GM23338 (cell line): Measurements from ENCODE around the gene CDC25C. TPM values are rescaled to one million over a fixed set of nuclear protein-coding genes. Genes with fewer than 3 reads are reported as not detected.

Experiments used
- ATAC-seq: fragments of 200-7000 bp; cut with Tn5 transposase; 3 replicates; pipeline ENCODE4 v1.9.1; 2020
- DNase-seq: peaks from one replicate; pipeline ENCODE4 v3.0.0-alpha.2; 2015; ENCODE audit warnings: low spot score
- H2AFZ ChIP-seq: fragments of 200-600 bp; sonication (generic); 2 replicates; pipeline ENCODE4 v1.8.0; 2016; ENCODE audit warnings: antibody characterized with exemption, mild to moderate bottlenecking, moderate library complexity
- H3F3A ChIP-seq: fragments of 200-600 bp; sonication (generic); replicated peaks from 2 replicates; pipeline ENCODE4 v1.8.0; 2017; ENCODE audit warnings: antibody characterized with exemption, mixed run types, low read depth
- H3K27ac ChIP-seq: fragments of 200-600 bp; sonication (generic); 2 replicates; pipeline ENCODE4 v1.6.1; 2016; ENCODE audit warnings: low read depth
- H3K27me3 ChIP-seq: fragments of 200-600 bp; sonication (generic); 2 replicates; pipeline ENCODE4 v1.8.0; 2016; ENCODE audit warnings: mild to moderate bottlenecking, mixed run types, moderate library complexity; ENCODE audit not compliant: insufficient read depth
- H3K36me3 ChIP-seq: fragments of 200-600 bp; sonication (generic); 2 replicates; pipeline ENCODE4 v1.8.0; 2016; ENCODE audit warnings: mild to moderate bottlenecking; ENCODE audit not compliant: insufficient read depth
- H3K4me1 ChIP-seq: fragments of 200-600 bp; sonication (generic); 2 replicates; pipeline ENCODE4 v1.8.0; 2016; ENCODE audit warnings: mild to moderate bottlenecking, moderate library complexity; ENCODE audit not compliant: insufficient read depth
- H3K4me2 ChIP-seq: fragments of 200-600 bp; sonication (generic); 2 replicates; pipeline ENCODE4 v1.7.1; 2017; ENCODE audit warnings: mixed run types
- H3K4me3 ChIP-seq: fragments of 200-600 bp; sonication (generic); 2 replicates; pipeline ENCODE4 v1.6.1; 2016; ENCODE audit warnings: mixed run types
- H3K79me2 ChIP-seq: fragments of 200-600 bp; sonication (generic); replicated peaks from 2 replicates; pipeline ENCODE4 v1.8.0; 2017; ENCODE audit warnings: mild to moderate bottlenecking; ENCODE audit not compliant: insufficient read depth
- H3K9me2 ChIP-seq: fragments of 200-600 bp; sonication (generic); 2 replicates; pipeline ENCODE4 v1.8.0; 2017; ENCODE audit not compliant: insufficient read depth
- H4K20me1 ChIP-seq: fragments of 200-600 bp; sonication (generic); replicated peaks from 2 replicates; pipeline ENCODE4 v1.8.0; 2017; ENCODE audit warnings: mild to moderate bottlenecking; ENCODE audit not compliant: insufficient read depth
- H3K27ac Mint-ChIP-seq: 2 replicates; pipeline ENCODE4 v1.8.0; 2020; ENCODE audit warnings: inconsistent platforms, mild to moderate bottlenecking, moderate library complexity, mixed read lengths
- H3K27me3 Mint-ChIP-seq: 3 replicates; pipeline ENCODE4 v1.8.0; 2022; ENCODE audit warnings: low read depth, mild to moderate bottlenecking, moderate library complexity, mixed read lengths, inconsistent platforms; ENCODE audit not compliant: insufficient read depth, poor library complexity
- H3K36me3 Mint-ChIP-seq: 3 replicates; pipeline ENCODE4 v1.8.0; 2021; ENCODE audit warnings: low read depth, mild to moderate bottlenecking, inconsistent platforms, moderate library complexity, mixed read lengths
- H3K4me1 Mint-ChIP-seq: 3 replicates; pipeline ENCODE4 v1.8.0; 2020; ENCODE audit warnings: mild to moderate bottlenecking, inconsistent platforms, mixed read lengths
- H3K4me3 Mint-ChIP-seq: 3 replicates; pipeline ENCODE4 v1.8.0; 2021; ENCODE audit warnings: moderate library complexity, mild to moderate bottlenecking, inconsistent platforms, mixed read lengths
- H3K9me3 Mint-ChIP-seq: 3 replicates; pipeline ENCODE4 v1.8.0; 2020; ENCODE audit warnings: moderate library complexity, mild to moderate bottlenecking, inconsistent platforms, mixed read lengths
- NANOG ChIP-seq: IDR thresholded peaks from 2 replicates; pipeline ENCODE4 v1.6.1; 2016; ENCODE audit warnings: antibody characterized with exemption, borderline replicate concordance
- STAT1 ChIP-seq: IDR thresholded peaks from one replicate; pipeline ENCODE4 v1.6.1; 2016; ENCODE audit warnings: antibody characterized with exemption; ENCODE audit not compliant: unreplicated experiment
- ZNF114 ChIP-seq: fragments of 250-450 bp; sonication (Bioruptor Pico); IDR thresholded peaks from 2 replicates; pipeline ENCODE4 v1.5.0; 2020; ENCODE audit warnings: mild to moderate bottlenecking, moderate library complexity
- ZNF331 ChIP-seq: fragments of 250-450 bp; sonication (Bioruptor Pico); IDR thresholded peaks from 2 replicates; pipeline ENCODE4 v1.5.0; 2020; ENCODE audit warnings: low read depth, mild to moderate bottlenecking, moderate library complexity
- polyA plus RNA-seq: library from polyadenylated mRNA; unstranded; fragments of >200 nt; fragmentation: Nextera tagmentation; extraction: Ambion mirVana; gene quantifications from 2 replicates; pipeline ENCODE4 v1.2.1, GENCODE V29; 2016
- total RNA-seq: library from RNA; depleted of rRNA; stranded (reverse); fragments of >200 nt; shearing (Covaris generic); gene quantifications from 2 replicates; pipeline ENCODE4 v1.2.3, GENCODE V29; 2014
- TF ChIP-seq, protein P1 (sequence below), 2 experiments: fragments of 200-600 bp in 1 of 2; sonication (generic) in 1 of 2; conservative IDR thresholded peaks; 2 replicates each; pipeline versions ENCODE4 v1.5.1 to v1.6.1; 2016 to 2017; ENCODE audit warnings: antibody characterized with exemption in 2 of 2, low read depth in 2 of 2, mild to moderate bottlenecking in 2 of 2, moderate library complexity in 1 of 2
- TF ChIP-seq, protein P2 (sequence below): IDR thresholded peaks from 2 replicates; pipeline ENCODE4 v1.6.1; 2016; ENCODE audit warnings: antibody characterized with exemption
- TF ChIP-seq, protein P3 (sequence below): fragments of 250-450 bp; sonication (Bioruptor Pico); IDR thresholded peaks from 2 replicates; pipeline ENCODE4 v1.5.0; 2020; ENCODE audit warnings: mild to moderate bottlenecking, moderate library complexity

Gene CDC25C
- total and polyA plus RNA-seq, 2 experiments from 2014 or later = 20.9 to 25.6 TPM

DNA sequence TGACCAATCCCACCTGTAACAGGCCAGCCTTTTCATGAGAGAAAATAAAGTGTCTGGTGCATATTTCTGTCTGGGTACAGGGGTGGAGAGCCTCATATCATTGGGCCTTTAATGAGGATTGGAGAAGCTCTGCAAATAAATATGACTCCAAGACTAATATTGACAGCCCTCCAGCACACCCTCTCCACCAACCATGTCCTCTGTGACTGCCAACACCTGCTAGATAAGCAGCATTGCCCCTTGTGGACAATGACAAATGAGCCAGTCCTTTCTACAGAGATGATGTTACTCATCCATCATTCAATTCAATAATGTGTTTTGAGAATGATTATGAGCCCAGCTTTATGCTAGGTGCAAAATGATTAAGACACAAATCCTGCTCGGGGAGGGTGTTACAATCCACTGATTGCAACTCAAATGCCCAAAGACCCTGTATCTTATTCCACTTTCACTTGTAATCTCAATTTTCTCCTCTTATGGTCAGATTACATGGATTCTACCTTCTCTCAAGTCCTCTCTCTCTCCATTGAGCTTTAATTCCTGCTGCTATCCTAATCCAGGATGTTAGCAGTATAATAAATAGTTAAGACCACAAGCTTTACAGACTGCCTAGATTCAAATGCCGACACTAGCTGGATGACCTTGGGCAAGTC is 55.1 kb downstream of the CDC25C start:
- Mint-ChIP-seq H3K36me3 (no peaks in the 10 kb centered on the region), H3K4me1 (peaks cover 19% of the 10 kb centered on the region), H3K27me3 (peaks cover 26% of the 10 kb centered on the region), H3K27ac (no peak overlapping the region), H3K9me3 (no peaks in the 10 kb centered on the region), H3K4me3 (no peak overlapping the region)
- H3K36me3 ChIP-seq = no peaks in the 10 kb centered on the region
- DNase-seq = peak; percentile 20
- no peaks in the 10 kb centered on the region for H4K20me1 ChIP-seq
- H3K4me2 ChIP-seq = no peak overlapping the region
- TF ChIP-seq, protein P1, sequence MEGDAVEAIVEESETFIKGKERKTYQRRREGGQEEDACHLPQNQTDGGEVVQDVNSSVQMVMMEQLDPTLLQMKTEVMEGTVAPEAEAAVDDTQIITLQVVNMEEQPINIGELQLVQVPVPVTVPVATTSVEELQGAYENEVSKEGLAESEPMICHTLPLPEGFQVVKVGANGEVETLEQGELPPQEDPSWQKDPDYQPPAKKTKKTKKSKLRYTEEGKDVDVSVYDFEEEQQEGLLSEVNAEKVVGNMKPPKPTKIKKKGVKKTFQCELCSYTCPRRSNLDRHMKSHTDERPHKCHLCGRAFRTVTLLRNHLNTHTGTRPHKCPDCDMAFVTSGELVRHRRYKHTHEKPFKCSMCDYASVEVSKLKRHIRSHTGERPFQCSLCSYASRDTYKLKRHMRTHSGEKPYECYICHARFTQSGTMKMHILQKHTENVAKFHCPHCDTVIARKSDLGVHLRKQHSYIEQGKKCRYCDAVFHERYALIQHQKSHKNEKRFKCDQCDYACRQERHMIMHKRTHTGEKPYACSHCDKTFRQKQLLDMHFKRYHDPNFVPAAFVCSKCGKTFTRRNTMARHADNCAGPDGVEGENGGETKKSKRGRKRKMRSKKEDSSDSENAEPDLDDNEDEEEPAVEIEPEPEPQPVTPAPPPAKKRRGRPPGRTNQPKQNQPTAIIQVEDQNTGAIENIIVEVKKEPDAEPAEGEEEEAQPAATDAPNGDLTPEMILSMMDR (conservative IDR thresholded peaks at IDR 0.05; ENCODE audit: low read depth in 2 of 2) = peak in 1 of 2 experiments; percentile 19; a peak in 2 of 4 replicates
- TF ChIP-seq, protein P2, sequence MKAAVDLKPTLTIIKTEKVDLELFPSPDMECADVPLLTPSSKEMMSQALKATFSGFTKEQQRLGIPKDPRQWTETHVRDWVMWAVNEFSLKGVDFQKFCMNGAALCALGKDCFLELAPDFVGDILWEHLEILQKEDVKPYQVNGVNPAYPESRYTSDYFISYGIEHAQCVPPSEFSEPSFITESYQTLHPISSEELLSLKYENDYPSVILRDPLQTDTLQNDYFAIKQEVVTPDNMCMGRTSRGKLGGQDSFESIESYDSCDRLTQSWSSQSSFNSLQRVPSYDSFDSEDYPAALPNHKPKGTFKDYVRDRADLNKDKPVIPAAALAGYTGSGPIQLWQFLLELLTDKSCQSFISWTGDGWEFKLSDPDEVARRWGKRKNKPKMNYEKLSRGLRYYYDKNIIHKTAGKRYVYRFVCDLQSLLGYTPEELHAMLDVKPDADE = no peak
- ATAC-seq = no peak
- no peaks in the 10 kb centered on the region for H3F3A ChIP-seq
- no peak overlapping the region for H3K27ac ChIP-seq
- peaks cover 13% of the 10 kb centered on the region; the same call in 1 of the 2 replicates for H3K4me1 ChIP-seq
- no peak overlapping the region for H2AFZ ChIP-seq
- no peaks in the 10 kb centered on the region for H3K79me2 ChIP-seq
- H3K9me2 ChIP-seq = no peaks in the 10 kb centered on the region
- H3K27me3 ChIP-seq = peaks cover 43% of the 10 kb centered on the region
- no peak overlapping the region for H3K4me3 ChIP-seq

DNA sequence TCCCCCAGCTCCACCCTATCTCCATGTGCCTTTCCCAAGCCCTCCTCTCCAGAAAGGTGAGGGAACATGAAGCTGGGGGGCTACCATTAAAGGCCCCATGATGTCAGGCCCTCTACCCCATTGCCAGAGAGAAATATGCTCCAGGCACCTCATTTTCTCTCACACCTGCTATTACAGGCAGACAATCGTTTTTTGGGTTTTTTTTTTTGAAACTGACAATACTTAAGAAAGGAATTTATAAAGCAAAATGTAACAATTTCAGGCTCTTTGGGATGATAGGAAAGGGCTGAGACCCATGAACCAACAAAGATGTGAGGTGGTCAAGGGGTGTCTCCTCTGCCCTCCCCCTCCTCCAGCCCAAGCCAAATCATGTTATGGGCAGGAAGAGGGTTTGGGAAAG is 55.7 kb downstream of the CDC25C start:
- ATAC-seq (no peak), DNase-seq (no peak)
- Histone ChIP-seq H3K79me2 (no peaks in the 10 kb centered on the region), H3F3A (no peaks in the 10 kb centered on the region), H3K9me2 (no peaks in the 10 kb centered on the region), H4K20me1 (no peaks in the 10 kb centered on the region), H3K4me1 (peaks cover 13% of the 10 kb centered on the region; the same call in 1 of the 2 replicates), H3K36me3 (no peaks in the 10 kb centered on the region), H3K4me3 (no peak overlapping the region), H3K27me3 (peaks cover 43% of the 10 kb centered on the region), H3K27ac (no peak overlapping the region), H2AFZ (no peak overlapping the region), H3K4me2 (no peak overlapping the region)
- Mint-ChIP-seq H3K36me3 (no peaks in the 10 kb centered on the region), H3K9me3 (no peaks in the 10 kb centered on the region), H3K27ac (no peak overlapping the region), H3K4me3 (no peak overlapping the region), H3K4me1 (peaks cover 19% of the 10 kb centered on the region), H3K27me3 (peaks cover 25% of the 10 kb centered on the region)
- TF ChIP-seq, protein P1 (conservative IDR thresholded peaks at IDR 0.05; ENCODE audit: low read depth in 2 of 2) = no peak
- no peak for TF ChIP-seq ZNF114 (CRISPR knock-in tag)
- TF ChIP-seq, protein P2 = no peak
- TF ChIP-seq, protein P3, sequence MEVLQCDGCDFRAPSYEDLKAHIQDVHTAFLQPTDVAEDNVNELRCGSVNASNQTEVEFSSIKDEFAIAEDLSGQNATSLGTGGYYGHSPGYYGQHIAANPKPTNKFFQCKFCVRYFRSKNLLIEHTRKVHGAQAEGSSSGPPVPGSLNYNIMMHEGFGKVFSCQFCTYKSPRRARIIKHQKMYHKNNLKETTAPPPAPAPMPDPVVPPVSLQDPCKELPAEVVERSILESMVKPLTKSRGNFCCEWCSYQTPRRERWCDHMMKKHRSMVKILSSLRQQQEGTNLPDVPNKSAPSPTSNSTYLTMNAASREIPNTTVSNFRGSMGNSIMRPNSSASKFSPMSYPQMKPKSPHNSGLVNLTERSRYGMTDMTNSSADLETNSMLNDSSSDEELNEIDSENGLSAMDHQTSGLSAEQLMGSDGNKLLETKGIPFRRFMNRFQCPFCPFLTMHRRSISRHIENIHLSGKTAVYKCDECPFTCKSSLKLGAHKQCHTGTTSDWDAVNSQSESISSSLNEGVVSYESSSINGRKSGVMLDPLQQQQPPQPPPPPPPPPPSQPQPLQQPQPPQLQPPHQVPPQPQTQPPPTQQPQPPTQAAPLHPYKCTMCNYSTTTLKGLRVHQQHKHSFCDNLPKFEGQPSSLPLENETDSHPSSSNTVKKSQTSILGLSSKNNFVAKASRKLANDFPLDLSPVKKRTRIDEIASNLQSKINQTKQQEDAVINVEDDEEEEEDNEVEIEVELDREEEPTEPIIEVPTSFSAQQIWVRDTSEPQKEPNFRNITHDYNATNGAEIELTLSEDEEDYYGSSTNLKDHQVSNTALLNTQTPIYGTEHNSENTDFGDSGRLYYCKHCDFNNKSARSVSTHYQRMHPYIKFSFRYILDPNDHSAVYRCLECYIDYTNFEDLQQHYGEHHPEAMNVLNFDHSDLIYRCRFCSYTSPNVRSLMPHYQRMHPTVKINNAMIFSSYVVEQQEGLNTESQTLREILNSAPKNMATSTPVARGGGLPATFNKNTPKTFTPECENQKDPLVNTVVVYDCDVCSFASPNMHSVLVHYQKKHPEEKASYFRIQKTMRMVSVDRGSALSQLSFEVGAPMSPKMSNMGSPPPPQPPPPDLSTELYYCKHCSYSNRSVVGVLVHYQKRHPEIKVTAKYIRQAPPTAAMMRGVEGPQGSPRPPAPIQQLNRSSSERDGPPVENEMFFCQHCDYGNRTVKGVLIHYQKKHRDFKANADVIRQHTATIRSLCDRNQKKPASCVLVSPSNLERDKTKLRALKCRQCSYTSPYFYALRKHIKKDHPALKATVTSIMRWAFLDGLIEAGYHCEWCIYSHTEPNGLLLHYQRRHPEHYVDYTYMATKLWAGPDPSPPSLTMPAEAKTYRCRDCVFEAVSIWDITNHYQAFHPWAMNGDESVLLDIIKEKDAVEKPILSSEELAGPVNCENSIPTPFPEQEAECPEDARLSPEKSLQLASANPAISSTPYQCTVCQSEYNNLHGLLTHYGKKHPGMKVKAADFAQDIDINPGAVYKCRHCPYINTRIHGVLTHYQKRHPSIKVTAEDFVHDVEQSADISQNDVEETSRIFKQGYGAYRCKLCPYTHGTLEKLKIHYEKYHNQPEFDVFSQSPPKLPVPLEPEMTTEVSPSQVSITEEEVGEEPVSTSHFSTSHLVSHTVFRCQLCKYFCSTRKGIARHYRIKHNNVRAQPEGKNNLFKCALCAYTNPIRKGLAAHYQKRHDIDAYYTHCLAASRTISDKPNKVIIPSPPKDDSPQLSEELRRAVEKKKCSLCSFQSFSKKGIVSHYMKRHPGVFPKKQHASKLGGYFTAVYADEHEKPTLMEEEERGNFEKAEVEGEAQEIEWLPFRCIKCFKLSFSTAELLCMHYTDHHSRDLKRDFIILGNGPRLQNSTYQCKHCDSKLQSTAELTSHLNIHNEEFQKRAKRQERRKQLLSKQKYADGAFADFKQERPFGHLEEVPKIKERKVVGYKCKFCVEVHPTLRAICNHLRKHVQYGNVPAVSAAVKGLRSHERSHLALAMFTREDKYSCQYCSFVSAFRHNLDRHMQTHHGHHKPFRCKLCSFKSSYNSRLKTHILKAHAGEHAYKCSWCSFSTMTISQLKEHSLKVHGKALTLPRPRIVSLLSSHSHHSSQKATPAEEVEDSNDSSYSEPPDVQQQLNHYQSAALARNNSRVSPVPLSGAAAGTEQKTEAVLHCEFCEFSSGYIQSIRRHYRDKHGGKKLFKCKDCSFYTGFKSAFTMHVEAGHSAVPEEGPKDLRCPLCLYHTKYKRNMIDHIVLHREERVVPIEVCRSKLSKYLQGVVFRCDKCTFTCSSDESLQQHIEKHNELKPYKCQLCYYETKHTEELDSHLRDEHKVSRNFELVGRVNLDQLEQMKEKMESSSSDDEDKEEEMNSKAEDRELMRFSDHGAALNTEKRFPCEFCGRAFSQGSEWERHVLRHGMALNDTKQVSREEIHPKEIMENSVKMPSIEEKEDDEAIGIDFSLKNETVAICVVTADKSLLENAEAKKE = no peak
- TF ChIP-seq NANOG = no peak
- TF ChIP-seq ZNF331 (CRISPR knock-in tag) = no peak
- no peak for TF ChIP-seq STAT1
